Tibial nerve (tissue), 4 donors: ENCODE data around the gene ZEB1. TPM values are rescaled to one million over a fixed set of nuclear protein-coding genes. Genes with fewer than 3 reads are reported as not detected.

Source experiments
- DNase-seq, 2 donors: peaks; one replicate each; pipeline ENCODE4 v3.0.0-alpha.2; 2019; ENCODE audit warnings: low spot score in 2 of 2
- H3K27ac ChIP-seq, 4 donors: fragments of 200-600 bp; sonication (generic) in 3 of 4; one replicate each; pipeline ENCODE4 v1.5.1; 2017 to 2019; ENCODE audit warnings: mild to moderate bottlenecking in 1 of 4
- H3K27me3 ChIP-seq, 2 donors: fragments of 200-600 bp; sonication (generic) in 1 of 2; one replicate each; pipeline versions ENCODE4 v1.5.1 to v1.6.0; 2017 to 2019
- H3K36me3 ChIP-seq, 3 donors: fragments of 200-600 bp; sonication (generic); one replicate each; pipeline ENCODE4 v1.5.1; 2018 to 2019
- H3K4me1 ChIP-seq, 4 donors: fragments of 200-600 bp; sonication (generic) in 3 of 4; one replicate each; pipeline ENCODE4 v1.5.1; 2017 to 2019
- H3K4me3 ChIP-seq, 4 donors: fragments of 200-600 bp; sonication (generic) in 3 of 4; one replicate each; pipeline ENCODE4 v1.5.1; 2017 to 2019; ENCODE audit warnings: mild to moderate bottlenecking in 1 of 4, moderate library complexity in 1 of 4
- H3K9me3 ChIP-seq, 4 donors: fragments of 200-600 bp; sonication (generic) in 3 of 4; one replicate each; pipeline ENCODE4 v1.5.1; 2017 to 2019
- CTCF ChIP-seq, 5 experiments: fragments of 200-600 bp in 3 of 5; fragments of 450-650 bp in 2 of 5; sonication (generic) in 3 of 5; IDR thresholded peaks; one replicate each; pipeline ENCODE4 v1.5.1; 2016 to 2019; ENCODE audit warnings: antibody characterized with exemption in 5 of 5, mild to moderate bottlenecking in 3 of 5, moderate library complexity in 2 of 5
- EP300 ChIP-seq, 2 donors: sonication (generic); formaldehyde crosslinking; IDR thresholded peaks; one replicate each; pipeline ENCODE4 v1.6.1; 2017; ENCODE audit warnings: antibody characterized with exemption in 2 of 2, mild to moderate bottlenecking in 1 of 2
- POLR2A ChIP-seq, 2 donors: fragments of 450-650 bp; IDR thresholded peaks; one replicate each; pipeline ENCODE4 v1.6.1; 2017; ENCODE audit warnings: antibody characterized with exemption in 2 of 2, mild to moderate bottlenecking in 2 of 2, moderate library complexity in 2 of 2
- WGBS, 2 donors: methylation state at CpG; one replicate each; pipeline ENCODE4 v1.1.5; 2018; 5-methylcytosine and 5-hydroxymethylcytosine counted together
- total RNA-seq, 4 donors: library from RNA; depleted of rRNA; stranded (reverse); fragments of >200 nt; gene quantifications; one replicate each; pipeline ENCODE4 v1.1.0, GENCODE V29; 2016

Gene ZEB1
- total RNA-seq, 4 donors from 2014 or later: 84.6 to 128 (median 95.7) TPM

- Histone ChIP-seq H3K4me3 (no peak overlapping the region), H3K4me1 (no peaks in the 10 kb centered on the region), H3K9me3 (peaks cover 0 to 6% (median 0%) of the 10 kb centered on the region in 4 donors), H3K36me3 (peaks cover 0 to 6% (median 0%) of the 10 kb centered on the region in 3 donors), H3K27ac (no peak overlapping the region), H3K27me3 (no peaks in the 10 kb centered on the region)
- no peak for DNase-seq
- no peak for TF ChIP-seq EP300 (IDR thresholded peaks at IDR 0.05)
- no peak for TF ChIP-seq CTCF (IDR thresholded peaks at IDR 0.05)
- no peak for TF ChIP-seq POLR2A (IDR thresholded peaks at IDR 0.05)
- WGBS, 2 donors: 59 to 61% methylated on average over 1 of the region's 1 CpG
These were observed 137.5 kb downstream of the ZEB1 start for GRCh38 chr10:31456468-31456867.

- Histone ChIP-seq H3K9me3 (peaks cover 0 to 7% (median 0%) of the 10 kb centered on the region in 4 donors), H3K36me3 (peaks cover 0 to 20% (median 0%) of the 10 kb centered on the region in 3 donors), H3K27ac (no peak overlapping the region), H3K27me3 (no peaks in the 10 kb centered on the region), H3K4me3 (no peak overlapping the region), H3K4me1 (no peaks in the 10 kb centered on the region)
- DNase-seq: no peak
- TF ChIP-seq EP300 (IDR thresholded peaks at IDR 0.05): no peak
- no peak for TF ChIP-seq POLR2A (IDR thresholded peaks at IDR 0.05)
- TF ChIP-seq CTCF (IDR thresholded peaks at IDR 0.05): no peak
- WGBS, 2 donors: 84 to 96% methylated on average over 1 of the region's 1 CpG
These were observed 138.8 kb downstream of the ZEB1 start for GRCh38 chr10:31457858-31458257.

GRCh38 chr10:31458974-31459373 lies 140.0 kb downstream of the ZEB1 start:
- TF ChIP-seq POLR2A (IDR thresholded peaks at IDR 0.05) (no peak), CTCF (IDR thresholded peaks at IDR 0.05) (no peak), EP300 (IDR thresholded peaks at IDR 0.05) (no peak)
- Histone ChIP-seq H3K4me3 (no peak overlapping the region), H3K27ac (no peak overlapping the region), H3K36me3 (peaks cover 0 to 31% (median 0%) of the 10 kb centered on the region in 3 donors), H3K27me3 (no peaks in the 10 kb centered on the region), H3K9me3 (peaks cover 0 to 19% (median 2%) of the 10 kb centered on the region in 4 donors), H3K4me1 (no peaks in the 10 kb centered on the region)
- no peak for DNase-seq

DNA sequence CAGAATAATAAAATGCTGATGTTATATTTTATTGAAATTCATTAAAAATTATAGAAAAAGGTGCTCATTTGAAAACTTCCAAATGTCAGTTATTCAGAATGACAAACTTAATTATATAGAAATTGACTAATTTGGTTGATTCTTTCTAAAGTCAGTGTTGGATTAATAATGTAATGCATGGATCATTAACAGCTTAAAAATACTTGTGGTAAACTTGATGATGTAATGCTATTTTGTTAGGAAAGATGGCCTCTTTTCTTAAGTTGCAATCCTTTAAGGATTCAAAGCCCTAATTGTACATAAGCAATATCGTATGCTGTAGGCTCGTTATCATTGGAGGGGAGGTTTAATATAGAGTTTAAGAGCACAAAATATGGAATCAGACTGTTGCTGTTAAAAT lies 141.2 kb downstream of the ZEB1 start:
- Histone ChIP-seq H3K36me3 (peaks cover 0 to 44% (median 0%) of the 10 kb centered on the region in 3 donors), H3K9me3 (peaks cover 0 to 25% (median 11%) of the 10 kb centered on the region in 4 donors), H3K4me3 (no peak overlapping the region), H3K4me1 (no peaks in the 10 kb centered on the region), H3K27me3 (no peaks in the 10 kb centered on the region), H3K27ac (no peak overlapping the region)
- 63 to 86% methylated on average over 2 of the region's 2 CpGs for WGBS, 2 donors
- TF ChIP-seq EP300 (IDR thresholded peaks at IDR 0.05): no peak
- TF ChIP-seq POLR2A (IDR thresholded peaks at IDR 0.05): no peak
- no peak for TF ChIP-seq CTCF (IDR thresholded peaks at IDR 0.05)
- no peak for DNase-seq

- H3K4me3 ChIP-seq: no peak overlapping the region
- no peak for TF ChIP-seq EP300 (IDR thresholded peaks at IDR 0.05)
- TF ChIP-seq POLR2A (IDR thresholded peaks at IDR 0.05): no peak
- no peak for TF ChIP-seq CTCF (IDR thresholded peaks at IDR 0.05)
- H3K36me3 ChIP-seq: peaks cover 0 to 77% (median 0%) of the 10 kb centered on the region in 3 donors
- DNase-seq: no peak
- no peaks in the 10 kb centered on the region for H3K27me3 ChIP-seq
- WGBS, 2 donors: 95 to 98% methylated on average over 2 of the region's 2 CpGs
- H3K9me3 ChIP-seq: peaks cover 0 to 31% (median 11%) of the 10 kb centered on the region in 4 donors
- H3K4me1 ChIP-seq: no peaks in the 10 kb centered on the region
- no peak overlapping the region for H3K27ac ChIP-seq
These were observed 145.5 kb downstream of the ZEB1 start for GRCh38 chr10:31464552-31464951.
